ENCODE data around the gene NT5DC3.
"Not testable (repeated sequence)": the region's sequence is repeated elsewhere in the genome, so short reads cannot be mapped to it uniquely, and the experiment has no call there.

Gene NT5DC3

DNA sequence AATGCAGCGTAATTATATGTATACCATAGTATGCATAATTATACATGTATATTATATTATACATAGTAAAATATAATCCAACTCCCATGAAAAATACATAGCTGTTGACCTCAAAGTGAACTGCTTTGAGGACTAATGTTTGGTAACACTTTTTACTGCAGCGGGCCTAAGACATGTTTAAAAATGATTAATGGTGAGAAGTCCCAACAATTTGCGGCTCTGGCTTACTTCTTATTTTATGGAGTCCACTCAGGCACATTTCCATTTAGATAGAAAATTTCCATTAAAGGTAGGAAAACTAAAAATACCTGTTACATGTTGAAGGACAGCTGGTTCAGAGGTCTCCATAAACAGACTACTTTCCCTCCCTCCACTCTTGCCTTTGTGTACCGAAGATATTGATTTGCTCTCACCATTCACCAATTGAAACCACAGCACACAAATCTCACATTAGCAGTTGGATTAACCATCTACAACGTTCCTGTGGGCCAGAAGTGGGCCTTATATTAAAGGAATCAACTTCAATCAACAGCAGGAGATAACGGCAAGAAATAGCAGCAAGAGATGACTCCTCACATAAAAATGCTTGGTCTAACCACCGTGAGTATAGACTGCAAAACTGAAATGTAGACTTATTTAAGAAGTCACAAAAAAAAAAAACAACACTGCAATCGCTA, 14.1 kb upstream of the NT5DC3 start:
- no peak for DNase-seq

DNA sequence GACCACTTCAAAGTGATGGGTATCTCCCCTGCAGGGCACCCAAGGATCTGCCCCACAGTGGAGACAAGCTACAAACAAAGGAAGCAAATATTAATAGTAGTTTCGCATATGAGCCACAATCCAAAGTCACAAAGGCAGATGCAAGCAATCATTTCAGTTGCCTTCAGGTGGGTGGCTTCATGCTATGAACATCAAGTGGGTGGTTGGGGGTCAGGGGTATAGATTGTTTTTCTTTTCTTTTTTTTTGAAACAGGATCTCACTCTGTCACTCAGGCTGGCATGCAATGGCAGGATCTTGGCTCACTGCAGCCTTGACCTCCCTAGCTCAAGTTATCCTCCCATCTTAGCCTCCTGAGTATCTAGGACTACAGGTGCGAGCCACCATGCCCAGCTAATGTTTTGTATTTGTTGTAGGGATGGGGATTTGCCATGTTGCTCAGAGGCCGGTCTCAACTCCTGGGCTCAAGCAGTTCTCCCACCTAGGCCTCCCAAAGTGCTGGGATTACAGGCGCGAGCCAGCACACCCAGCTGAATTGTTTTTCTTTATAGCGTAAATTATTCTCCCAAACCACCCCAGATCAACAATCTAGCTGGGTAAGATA, 13.4 kb upstream of the NT5DC3 start:
- no peak for DNase-seq

GRCh38 chr12:103852498-103852997, 11.5 kb upstream of the NT5DC3 start:
- DNase-seq, result no peak

- DNase-seq, result no peak
Observed at GRCh38 chr12:103851127-103851526, 10.1 kb upstream of the NT5DC3 start.

- DNase-seq, result no peak
Observed at GRCh38 chr12:103850429-103850828, 9.4 kb upstream of the NT5DC3 start.

DNA sequence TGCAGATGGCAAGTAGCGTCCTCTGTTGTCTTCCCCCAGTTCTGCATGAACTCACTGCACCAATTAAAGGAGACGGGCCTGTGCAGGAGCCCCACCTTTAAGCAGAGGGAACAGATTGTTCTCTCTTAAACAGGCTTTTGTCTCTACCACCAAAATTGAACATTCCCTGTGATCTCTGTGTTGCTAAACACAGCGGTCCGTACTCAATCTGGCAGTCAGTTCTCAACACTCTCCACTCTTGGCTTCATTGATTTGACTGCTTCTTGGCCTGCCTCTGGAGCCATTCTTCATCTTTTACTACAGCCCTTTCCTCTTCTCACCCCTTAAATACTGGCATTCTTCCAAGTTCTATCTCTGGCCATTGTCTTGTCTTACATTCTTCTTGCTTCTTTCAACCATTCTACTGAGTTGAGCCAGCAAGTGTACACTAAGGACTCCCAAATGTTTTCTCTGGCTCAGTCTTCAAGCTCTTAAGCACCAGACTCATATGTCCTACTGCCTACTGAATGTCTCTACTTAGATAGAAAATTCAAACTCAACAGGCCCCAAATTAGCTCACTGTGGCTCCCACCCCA, 8.0 kb upstream of the NT5DC3 start:
- no peak for DNase-seq

DNA sequence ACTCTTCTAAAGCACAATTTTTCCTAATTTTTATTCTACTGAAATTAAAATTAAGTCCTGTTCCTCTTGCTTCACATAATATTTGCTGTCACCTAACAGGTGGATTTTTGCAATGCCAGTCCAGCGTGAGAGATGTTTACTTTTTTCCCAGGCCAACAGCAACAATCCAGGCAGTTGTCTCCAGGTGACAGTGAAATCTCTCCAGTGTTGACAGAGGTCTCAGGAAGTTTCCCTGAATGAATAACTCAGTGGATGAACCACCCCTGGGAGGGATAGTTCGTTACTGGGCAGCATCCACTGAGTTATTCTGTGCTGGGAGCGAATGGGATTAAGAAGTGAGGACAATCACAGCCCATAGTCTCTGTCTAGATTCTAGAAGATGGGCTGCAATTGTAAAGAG, 7.1 kb upstream of the NT5DC3 start:
- no peak for DNase-seq

DNA sequence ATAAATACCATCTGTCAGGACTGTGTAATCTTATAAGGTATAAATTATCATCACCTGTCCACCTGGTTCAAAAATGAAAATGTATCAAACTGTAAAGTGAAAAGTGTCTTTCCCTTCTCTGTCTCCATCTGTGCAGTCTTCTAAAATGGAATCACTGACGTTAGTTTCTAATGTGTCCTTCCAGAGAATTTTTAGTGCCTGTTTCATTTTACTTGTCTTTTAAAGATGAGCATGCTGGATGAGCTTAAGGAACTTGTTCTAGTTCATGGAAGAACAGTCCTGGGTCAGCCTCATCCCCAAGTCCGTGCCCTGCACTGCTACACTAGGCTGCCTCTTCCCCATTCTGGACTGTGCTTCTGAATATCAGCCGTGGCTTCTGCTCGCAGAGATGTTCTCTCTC, 5.4 kb upstream of the NT5DC3 start:
- DNase-seq, result no peak

GRCh38 chr12:103844305-103844704, 3.3 kb upstream of the NT5DC3 start:
- no peak for DNase-seq

- no peak for DNase-seq
Observed at GRCh38 chr12:103841690-103842584, 903 bp upstream of the NT5DC3 start.

DNA sequence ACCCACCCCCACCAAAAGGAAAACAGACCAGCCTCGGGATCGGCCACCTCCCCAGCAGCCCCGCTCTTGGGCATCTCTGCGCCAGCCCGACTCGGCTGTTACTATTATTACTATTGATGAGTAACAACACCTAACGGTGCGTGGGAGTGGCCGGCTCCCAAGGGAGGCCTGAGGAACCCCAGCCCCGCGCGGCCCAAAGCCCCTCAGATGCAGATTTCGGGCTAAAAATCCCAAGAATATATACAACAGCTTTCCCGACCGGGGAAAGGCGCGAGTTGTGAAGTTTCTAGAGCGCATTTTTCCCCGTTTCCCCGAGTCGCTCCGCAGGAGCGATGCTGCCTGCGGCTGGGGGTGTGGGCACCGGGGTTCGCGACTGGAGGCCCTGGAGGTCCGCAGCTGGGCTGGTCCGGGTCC, 565 bp downstream of the NT5DC3 start:
- DNase-seq, result no peak

- DNase-seq, result no peak
Observed at GRCh38 chr12:103839609-103840461, 1.2 kb downstream of the NT5DC3 start.

DNA sequence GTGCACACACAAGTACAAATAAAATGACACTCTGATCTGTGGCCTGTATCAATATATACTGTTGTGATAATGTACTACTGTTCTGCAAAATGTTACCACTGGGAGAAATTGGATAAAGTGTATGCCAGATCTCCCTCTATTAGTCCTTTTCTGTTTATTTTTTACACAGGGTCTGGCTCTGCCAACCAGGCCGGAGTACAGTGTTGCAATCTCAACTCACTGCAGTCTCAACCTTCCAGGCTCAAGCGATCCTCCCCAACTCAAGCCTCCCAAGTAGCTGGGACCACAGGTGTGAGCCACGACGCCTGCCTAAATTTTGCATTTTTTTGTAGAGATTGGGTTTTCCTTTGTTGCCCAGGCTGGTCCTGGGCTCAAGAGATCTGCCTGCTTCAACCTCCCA, 1.9 kb downstream of the NT5DC3 start:
- no peak for DNase-seq

DNA sequence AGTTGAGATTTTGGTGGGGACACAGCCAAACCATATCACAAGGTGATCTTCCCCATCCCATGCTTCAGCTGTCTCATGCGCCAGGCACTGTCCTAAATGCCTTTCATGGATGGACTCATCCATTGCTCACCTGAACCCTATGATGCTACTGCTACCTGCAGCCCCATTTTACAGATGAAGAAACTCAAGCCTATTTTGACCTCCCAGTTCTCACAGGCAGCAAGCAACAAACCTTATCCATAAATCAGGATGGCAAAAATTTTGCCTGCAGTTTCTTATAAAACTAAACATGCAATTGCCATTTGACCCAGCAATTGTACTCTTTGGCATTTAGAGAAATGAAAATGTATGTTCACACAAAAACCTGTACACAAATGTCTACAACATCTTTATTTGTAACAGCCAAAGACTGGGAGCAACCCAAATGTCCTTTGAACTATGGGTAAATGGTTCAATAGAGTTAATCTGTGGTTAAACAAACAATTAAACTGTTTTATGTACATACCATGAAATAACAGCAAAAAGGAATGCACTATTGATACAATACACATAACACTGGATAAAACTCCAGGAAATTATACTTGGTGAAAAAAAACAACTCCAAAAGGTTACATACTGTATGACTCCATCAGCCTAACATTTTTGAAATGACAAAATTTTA, 2.6 kb downstream of the NT5DC3 start:
- no peak for DNase-seq

GRCh38 chr12:103836345-103836744, 4.7 kb downstream of the NT5DC3 start:
- no peak for DNase-seq

DNA sequence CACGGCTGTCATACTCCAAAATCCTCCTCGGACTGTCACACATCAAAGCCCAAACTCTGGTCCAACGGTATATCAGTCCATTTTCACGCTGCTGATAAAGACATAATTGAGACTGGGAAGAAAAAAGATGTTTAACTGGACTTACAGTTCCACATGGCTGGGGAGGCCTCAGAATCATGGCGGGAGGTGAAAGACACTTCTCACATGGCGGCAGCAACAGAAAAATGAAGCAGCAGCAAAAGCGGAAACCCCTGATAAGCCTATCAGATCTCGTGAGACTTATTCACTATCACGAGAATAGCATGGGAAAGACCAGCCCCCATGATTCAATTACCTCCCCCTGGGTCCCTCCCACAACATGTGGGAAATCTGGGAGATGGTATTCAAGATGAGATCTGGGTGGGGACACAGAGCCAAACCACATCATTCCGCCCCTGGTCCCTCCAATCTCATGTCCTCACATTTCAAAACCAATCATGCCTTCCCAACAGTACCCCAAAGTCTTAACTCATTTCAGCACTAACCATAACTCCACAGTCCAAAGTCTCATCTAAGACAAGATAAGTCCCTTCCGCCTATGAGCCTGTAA, 5.2 kb downstream of the NT5DC3 start:
- not testable (repeated sequence) for DNase-seq

DNA sequence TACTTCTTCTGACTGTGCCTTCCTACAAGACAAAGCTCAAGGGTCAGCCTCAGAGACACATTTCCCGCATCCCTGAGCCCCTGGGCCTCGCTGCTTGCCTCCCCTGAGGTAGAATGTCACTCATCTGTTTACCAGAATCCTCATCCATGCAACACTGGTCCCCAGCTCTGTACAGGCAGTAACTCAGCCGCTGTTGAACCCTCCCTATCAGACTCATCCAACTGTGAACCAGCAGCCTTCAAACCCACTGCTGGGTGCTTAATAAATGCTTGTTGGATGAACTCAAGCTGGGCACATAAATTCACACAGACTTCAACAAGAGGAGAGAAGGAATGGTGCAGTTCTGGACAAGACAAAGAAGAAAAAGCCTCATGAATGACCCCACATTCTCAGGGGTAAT, 6.1 kb downstream of the NT5DC3 start:
- DNase-seq, result no peak

GRCh38 chr12:103833891-103834290, 7.1 kb downstream of the NT5DC3 start:
- DNase-seq, result no peak

DNA sequence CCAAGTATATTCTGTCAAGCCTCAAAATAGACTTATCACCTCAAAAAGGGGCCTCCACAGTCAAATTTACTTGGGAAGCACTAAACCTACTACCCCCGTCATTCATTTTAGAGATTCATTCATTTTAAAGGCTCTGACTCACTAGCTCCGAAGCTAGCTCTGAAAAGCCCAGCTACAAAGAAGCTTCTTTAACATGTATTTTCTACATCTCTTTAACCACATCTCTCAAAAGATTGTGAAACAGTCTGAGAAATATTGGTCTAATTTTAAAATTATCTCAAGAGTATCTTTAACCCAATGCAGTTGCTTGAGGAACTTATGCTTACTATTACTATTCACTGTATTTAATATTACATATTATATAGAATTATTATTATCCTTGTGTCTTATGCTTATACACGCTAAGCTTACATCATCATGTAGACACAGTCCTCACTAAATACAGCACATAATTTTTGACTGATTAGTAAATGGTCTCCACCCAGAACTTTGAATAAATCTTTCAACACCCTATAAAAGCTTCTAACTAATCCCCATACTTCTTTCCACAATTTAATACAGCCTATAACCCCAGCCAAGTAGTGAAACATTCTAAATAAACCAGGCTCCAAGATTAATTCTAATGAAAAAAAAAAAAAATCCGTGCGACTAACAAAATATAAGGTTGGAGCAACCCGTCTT, 7.8 kb downstream of the NT5DC3 start:
- no peak for DNase-seq

DNA sequence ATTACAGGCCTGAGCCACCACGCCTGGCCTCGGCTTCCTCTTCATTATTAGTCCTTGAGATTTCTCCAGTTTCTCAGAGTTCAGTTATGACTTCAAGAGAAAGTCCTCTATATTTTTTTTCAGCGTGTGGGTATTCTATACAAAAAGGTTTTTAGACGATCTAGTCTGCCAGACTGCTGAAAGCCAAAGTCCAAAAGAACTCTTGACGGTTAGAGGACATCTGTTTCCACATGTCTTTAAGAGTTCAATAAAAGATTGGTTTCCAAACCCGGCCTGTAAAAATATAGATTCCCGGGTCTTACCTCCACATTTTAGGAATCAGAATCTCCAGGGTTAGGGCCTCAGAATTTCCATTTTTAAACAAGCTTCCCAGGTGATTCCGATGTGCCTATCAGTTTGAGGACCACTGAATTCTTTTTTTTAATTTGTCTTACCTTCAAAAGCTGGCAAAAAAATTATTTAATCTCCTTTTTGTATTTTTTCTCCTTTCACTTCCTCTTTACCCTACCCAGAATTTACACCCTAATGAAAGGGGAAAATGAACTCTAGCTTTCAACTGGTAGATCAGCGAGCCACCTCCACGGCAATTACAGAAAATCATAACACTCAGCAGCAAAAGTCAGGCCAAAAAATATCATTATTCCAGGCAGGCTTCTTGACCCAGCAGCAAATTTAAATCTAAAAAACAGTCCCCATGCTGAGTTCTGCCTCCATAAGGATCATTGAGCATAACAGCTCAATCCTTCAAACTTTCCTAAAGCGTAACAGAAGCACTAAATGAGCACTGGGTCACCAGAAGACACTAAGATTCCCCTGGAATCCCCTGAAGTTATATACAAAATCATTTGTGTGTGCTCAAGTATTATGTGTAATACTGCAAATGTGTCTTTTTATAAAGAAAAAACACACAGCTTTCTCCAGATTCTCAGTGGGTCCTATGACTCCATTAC, 8.7 kb downstream of the NT5DC3 start:
- no peak for DNase-seq
